DOHH2 (cell line): Measurements from ENCODE around the gene ACTL6B.

ENCODE experiments used
- CTCF ChIP-seq: fragments of 200-600 bp; sonication (generic); IDR thresholded peaks from one replicate; pipeline ENCODE4 v1.5.1; 2014; ENCODE audit warnings: antibody characterized with exemption, mild to moderate bottlenecking, low read depth, low read length; ENCODE audit not compliant: poor library complexity, severe bottlenecking
- EZH2phosphoT487 ChIP-seq: fragments of 200-600 bp; sonication (generic); IDR thresholded peaks from 2 replicates; pipeline ENCODE4 v1.6.1; 2017; ENCODE audit warnings: borderline replicate concordance, mild to moderate bottlenecking, antibody characterized with exemption, low read length, moderate library complexity, mixed read lengths

DNA sequence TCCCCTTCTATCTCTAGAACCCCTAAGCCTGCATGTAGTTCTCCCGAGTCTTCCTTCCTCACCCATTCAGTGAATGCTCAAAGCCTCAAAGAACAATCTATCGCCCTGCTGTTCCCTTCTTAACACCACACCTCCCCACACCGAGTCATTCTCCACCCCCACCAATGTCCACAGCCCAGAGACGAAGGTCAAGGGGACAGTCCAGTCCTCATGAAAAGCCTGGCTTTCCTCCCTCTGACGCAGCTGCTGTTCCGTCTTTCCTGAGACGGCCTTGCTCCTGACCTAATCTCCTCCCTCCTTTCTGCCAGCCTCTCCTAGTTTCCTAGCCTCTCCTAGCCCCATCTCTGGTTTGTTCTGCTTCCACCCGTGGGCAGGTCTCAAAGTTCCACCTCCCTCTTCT is 34.7 kb downstream of the ACTL6B start:
- no peak for TF ChIP-seq CTCF
- no peak for TF ChIP-seq EZH2phosphoT487
